Body of pancreas (tissue), 4 donors: ENCODE measurements around the gene RPTOR.

Experiments used
- CTCF ChIP-seq, 7 experiments: fragments of 450-650 bp in 4 of 7; fragments of 200-600 bp in 3 of 7; sonication (generic) in 3 of 7; IDR thresholded peaks; one replicate each; pipeline ENCODE4 v1.5.1; 2016 to 2019; ENCODE audit warnings: antibody characterized with exemption in 7 of 7
- POLR2A ChIP-seq, 3 donors: fragments of 450-650 bp; IDR thresholded peaks; one replicate each; pipeline ENCODE4 v1.6.1; 2016; ENCODE audit warnings: antibody characterized with exemption in 3 of 3, mild to moderate bottlenecking in 2 of 3

DNA sequence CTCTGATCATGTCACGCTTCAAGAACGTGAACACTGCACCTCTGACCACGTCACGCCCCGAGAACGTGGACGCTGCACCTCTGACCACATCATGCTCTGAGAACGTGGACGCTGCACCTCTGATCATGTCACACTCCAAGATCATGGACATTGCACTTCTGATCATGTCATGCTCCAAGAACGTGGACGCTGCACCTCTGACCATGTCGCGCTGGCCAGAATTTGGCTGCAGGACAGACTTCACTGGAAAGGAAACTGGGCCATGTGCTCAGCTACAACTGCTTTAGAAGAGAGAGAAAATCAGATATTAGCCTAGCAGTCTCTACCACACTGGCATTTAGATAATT is 182.7 kb downstream of the RPTOR start:
- TF ChIP-seq CTCF (IDR thresholded peaks at IDR 0.05) = no peak
- TF ChIP-seq POLR2A (IDR thresholded peaks at IDR 0.05) = no peak
